Keratinocyte (primary cell): ENCODE measurements around the gene MET. TPM values are rescaled to one million over a fixed set of nuclear protein-coding genes. Genes with fewer than 3 reads are reported as not detected.
"Not testable (repeated sequence)": the region's sequence is repeated elsewhere in the genome, so short reads cannot be mapped to it uniquely, and the experiment has no call there.

Experiments
- DNase-seq: peaks from one replicate; pipeline ENCODE4 v3.0.0-alpha.2; 2011; ENCODE audit warnings: low read depth, missing footprints, low spot score
- FAIRE-seq: peaks from 2 replicates; lab custom pipeline; 2011; peaks lifted over from hg19 to GRCh38; lab: Jason Lieb, UNC
- H2AFZ ChIP-seq: 2 replicates; pipeline ENCODE4 v1.6.0; 2012; ENCODE audit warnings: low read length, control low read depth, inconsistent platforms; ENCODE audit not compliant: control insufficient read depth
- H3K27ac ChIP-seq: 2 replicates; pipeline ENCODE4 v1.5.1; 2011; ENCODE audit warnings: low read length; ENCODE audit not compliant: control insufficient read depth, insufficient read depth
- H3K27me3 ChIP-seq: 3 replicates; pipeline ENCODE4 v1.6.0; 2011; ENCODE audit warnings: low read length; ENCODE audit not compliant: control insufficient read depth, insufficient read depth; ENCODE audit errors: extremely low read depth
- H3K36me3 ChIP-seq, 2 experiments: 2 replicates in 1 of 2; 3 replicates in 1 of 2; pipeline ENCODE4 v1.5.1; 2011; ENCODE audit warnings: low read length in 2 of 2, mild to moderate bottlenecking in 1 of 2; ENCODE audit not compliant: control insufficient read depth in 2 of 2, insufficient read depth in 2 of 2; ENCODE audit errors: extremely low read depth in 1 of 2
- H3K4me1 ChIP-seq: 3 replicates; pipeline ENCODE4 v1.5.1; 2011; ENCODE audit warnings: low read length; ENCODE audit not compliant: control insufficient read depth, insufficient read depth; ENCODE audit errors: extremely low read depth
- H3K4me2 ChIP-seq: 3 replicates; pipeline ENCODE4 v1.6.0; 2011; ENCODE audit warnings: low read depth, low read length; ENCODE audit not compliant: control insufficient read depth, insufficient read depth; ENCODE audit errors: extremely low read depth
- H3K4me3 ChIP-seq, 3 experiments: fragments of 200-600 bp in 1 of 3; sonication (generic) in 1 of 3; 2 replicates in 2 of 3; 3 replicates in 1 of 3; pipeline ENCODE4 v1.5.1; 2011 to 2016; ENCODE audit warnings: low read length in 3 of 3, mild to moderate bottlenecking in 3 of 3, control low read depth in 2 of 3, inconsistent platforms in 1 of 3, low read depth in 1 of 3, mixed read lengths in 1 of 3, mixed run types in 1 of 3, moderate library complexity in 1 of 3; ENCODE audit not compliant: control insufficient read depth in 2 of 3, insufficient read depth in 2 of 3; ENCODE audit errors: extremely low read depth in 1 of 3
- H3K79me2 ChIP-seq: 2 replicates; pipeline ENCODE4 v1.6.0; 2012; ENCODE audit warnings: low read length; ENCODE audit not compliant: control insufficient read depth, insufficient read depth
- H3K9ac ChIP-seq: 3 replicates; pipeline ENCODE4 v1.6.0; 2011; ENCODE audit warnings: low read length; ENCODE audit not compliant: control insufficient read depth, insufficient read depth; ENCODE audit errors: extremely low read depth
- H3K9me1 ChIP-seq: 3 replicates; pipeline ENCODE4 v1.6.0; 2011; ENCODE audit warnings: low read length; ENCODE audit not compliant: control insufficient read depth, insufficient read depth; ENCODE audit errors: extremely low read depth
- H3K9me3 ChIP-seq: 2 replicates; pipeline ENCODE4 v1.5.1; 2012; ENCODE audit warnings: low read depth, low read length; ENCODE audit not compliant: control insufficient read depth
- H4K20me1 ChIP-seq: 3 replicates; pipeline ENCODE4 v1.6.0; 2011; ENCODE audit warnings: low read length; ENCODE audit not compliant: control insufficient read depth, insufficient read depth; ENCODE audit errors: extremely low read depth
- EZH2 ChIP-seq: IDR thresholded peaks from one replicate; pipeline ENCODE4 v1.6.1; 2012; ENCODE audit warnings: inconsistent platforms, mild to moderate bottlenecking, low read length, moderate library complexity
- dilution Hi-C: fragments of 300-500 bp; cut with MboI; formaldehyde crosslinking; loops from one replicate; pipeline ENCODE4 v1.7.0; 2020; ENCODE audit warnings: low sequenced_read_pairs; ENCODE audit not compliant: extremely low pct_ligation_motif_present
- polyA plus RNA-seq, 5 experiments: library from polyadenylated mRNA; depleted of rRNA in 3 of 5; stranded (reverse) in 3 of 5; stranded (forward) in 1 of 5; unstranded in 1 of 5; fragments of >200 nt; gene quantifications; 1 replicate in 1 of 5; 2 replicates in 3 of 5; 3 replicates in 1 of 5; pipeline versions ENCODE4 v1.2.1 to v1.2.3, GENCODE V29; 2011 to 2012; ENCODE audit warnings: missing spikeins in 2 of 5, low read depth in 1 of 5, low replicate concordance in 1 of 5
- TF ChIP-seq, protein P1 (sequence below), 3 experiments: IDR thresholded peaks in 1 of 3; conservative IDR thresholded peaks in 1 of 3; optimal IDR thresholded peaks in 1 of 3; 2 replicates in 2 of 3; 3 replicates in 1 of 3; pipeline versions ENCODE3 to v1.5.1; 2011; ENCODE audit warnings: low read length in 3 of 3, mild to moderate bottlenecking in 3 of 3, moderate library complexity in 2 of 3, control low read depth in 1 of 3, inconsistent platforms in 1 of 3; ENCODE audit not compliant: insufficient read depth in 2 of 3; ENCODE audit errors: extremely low read depth in 1 of 3

The MET gene
- polyA plus RNA-seq, 1 donor (not counting 4 experiments of a cell fraction or from before 2014, with no cell fraction given) = 117 TPM

DNA sequence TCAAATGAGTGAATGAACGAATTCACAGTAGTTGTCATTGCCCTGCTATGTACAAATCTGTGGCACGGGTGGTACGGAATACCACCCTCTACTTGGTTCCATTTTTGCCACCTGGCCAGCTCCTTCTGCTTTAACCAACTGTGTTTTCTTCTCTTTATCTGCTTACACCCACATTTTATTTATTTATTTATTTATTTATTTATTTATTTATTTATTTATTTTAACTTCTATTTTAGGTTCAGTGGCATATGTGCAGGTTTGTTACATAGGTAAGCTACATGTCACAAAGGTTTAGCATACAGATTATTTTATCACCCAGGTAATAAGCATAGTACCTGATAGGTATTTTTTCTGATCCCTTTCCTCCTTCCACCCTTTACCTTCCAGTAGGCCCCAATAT is 148.2 kb downstream of the MET start:
- dilution Hi-C loops = no loop called here
- Histone ChIP-seq H4K20me1 (no peaks in the 10 kb centered on the region), H3K4me1 (no peaks in the 10 kb centered on the region), H3K9me3 (no peaks in the 10 kb centered on the region), H3K27me3 (no peaks in the 10 kb centered on the region), H3K79me2 (no peaks in the 10 kb centered on the region), H3K9me1 (no peaks in the 10 kb centered on the region), H3K9ac (no peak overlapping the region), H3K4me2 (no peak overlapping the region), H3K4me3 (no peak overlapping the region), H3K36me3 (no peaks in the 10 kb centered on the region), H3K27ac (no peak overlapping the region), H2AFZ (no peak overlapping the region)
- FAIRE-seq (no peak), DNase-seq (no peak)
- no peak for TF ChIP-seq EZH2
- TF ChIP-seq, protein P1, sequence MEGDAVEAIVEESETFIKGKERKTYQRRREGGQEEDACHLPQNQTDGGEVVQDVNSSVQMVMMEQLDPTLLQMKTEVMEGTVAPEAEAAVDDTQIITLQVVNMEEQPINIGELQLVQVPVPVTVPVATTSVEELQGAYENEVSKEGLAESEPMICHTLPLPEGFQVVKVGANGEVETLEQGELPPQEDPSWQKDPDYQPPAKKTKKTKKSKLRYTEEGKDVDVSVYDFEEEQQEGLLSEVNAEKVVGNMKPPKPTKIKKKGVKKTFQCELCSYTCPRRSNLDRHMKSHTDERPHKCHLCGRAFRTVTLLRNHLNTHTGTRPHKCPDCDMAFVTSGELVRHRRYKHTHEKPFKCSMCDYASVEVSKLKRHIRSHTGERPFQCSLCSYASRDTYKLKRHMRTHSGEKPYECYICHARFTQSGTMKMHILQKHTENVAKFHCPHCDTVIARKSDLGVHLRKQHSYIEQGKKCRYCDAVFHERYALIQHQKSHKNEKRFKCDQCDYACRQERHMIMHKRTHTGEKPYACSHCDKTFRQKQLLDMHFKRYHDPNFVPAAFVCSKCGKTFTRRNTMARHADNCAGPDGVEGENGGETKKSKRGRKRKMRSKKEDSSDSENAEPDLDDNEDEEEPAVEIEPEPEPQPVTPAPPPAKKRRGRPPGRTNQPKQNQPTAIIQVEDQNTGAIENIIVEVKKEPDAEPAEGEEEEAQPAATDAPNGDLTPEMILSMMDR (optimal IDR thresholded peaks at IDR 0.05 in 1 of 3, IDR thresholded peaks at IDR 0.05 in 1 of 3, conservative IDR thresholded peaks at IDR 0.05 in 1 of 3; ENCODE audit: extremely low read depth in 1 of 3, insufficient read depth in 2 of 3, low read length in 3 of 3) = no peak

DNA sequence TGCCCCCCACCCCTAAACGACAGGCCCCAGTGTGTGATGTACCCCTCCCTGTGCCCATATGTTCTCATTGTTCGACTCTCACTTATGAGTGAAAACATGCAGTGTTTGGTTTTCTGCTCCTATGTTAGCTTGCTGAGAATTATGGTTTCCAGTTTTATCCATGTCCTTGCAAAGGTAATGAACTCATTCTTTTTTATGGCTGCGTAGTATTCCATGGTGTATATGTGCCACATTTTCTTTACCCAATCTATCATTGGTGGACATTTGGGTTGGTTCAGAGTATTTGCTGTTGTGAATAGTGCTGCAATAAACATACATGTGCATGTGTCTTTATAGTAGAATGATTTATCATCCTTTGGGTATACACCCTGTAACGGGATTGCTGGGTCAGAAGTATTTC is 149.7 kb downstream of the MET start:
- H3K4me3 ChIP-seq, H3K4me1 ChIP-seq, DNase-seq, H4K20me1 ChIP-seq, H3K36me3 ChIP-seq, H2AFZ ChIP-seq, H3K9ac ChIP-seq, H3K79me2 ChIP-seq, H3K9me1 ChIP-seq, dilution Hi-C loops, FAIRE-seq, H3K4me2 ChIP-seq, H3K27ac ChIP-seq, H3K9me3 ChIP-seq, H3K27me3 ChIP-seq: not testable (repeated sequence)

DNA sequence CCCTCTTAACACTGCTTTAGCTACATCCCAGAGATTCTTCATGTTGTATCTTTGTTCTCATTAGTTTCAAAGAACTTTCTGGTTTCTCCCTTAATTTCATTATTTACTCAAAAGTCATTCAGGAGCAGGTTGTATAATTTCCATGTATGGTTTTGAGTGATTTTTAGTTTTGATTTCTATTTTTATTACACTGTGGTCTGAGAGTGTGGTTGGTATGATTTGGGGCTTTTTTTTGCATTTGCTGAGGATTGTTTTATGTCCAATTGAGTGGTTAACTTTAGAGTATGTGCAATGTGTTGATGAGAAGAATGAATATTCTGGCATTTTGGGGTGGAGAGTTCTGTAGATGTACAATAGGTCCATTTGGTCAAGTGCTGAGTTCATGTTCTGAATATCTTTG is 152.5 kb downstream of the MET start:
- Histone ChIP-seq H3K9ac (no peak overlapping the region), H3K9me1 (no peaks in the 10 kb centered on the region), H4K20me1 (no peaks in the 10 kb centered on the region), H3K4me2 (no peak overlapping the region), H3K9me3 (no peaks in the 10 kb centered on the region), H3K4me1 (no peaks in the 10 kb centered on the region), H3K27ac (no peak overlapping the region), H3K27me3 (peaks cover 3% of the 10 kb centered on the region), H3K79me2 (no peaks in the 10 kb centered on the region), H3K36me3 (no peaks in the 10 kb centered on the region), H2AFZ (no peak overlapping the region), H3K4me3 (no peak overlapping the region)
- no peak for TF ChIP-seq EZH2
- TF ChIP-seq, protein P1 (optimal IDR thresholded peaks at IDR 0.05 in 1 of 3, IDR thresholded peaks at IDR 0.05 in 1 of 3, conservative IDR thresholded peaks at IDR 0.05 in 1 of 3; ENCODE audit: extremely low read depth in 1 of 3, insufficient read depth in 2 of 3, low read length in 3 of 3) = no peak
- dilution Hi-C loops = no loop called here
- no peak for FAIRE-seq
- no peak for DNase-seq
